SK-N-SH (cell line): ENCODE data around the gene CTU1.

Experiments
- MXI1 ChIP-seq: IDR thresholded peaks from 2 replicates; pipeline ENCODE4 v1.6.1; 2012; ENCODE audit warnings: mild to moderate bottlenecking, low read depth, low read length, improper control_type of control experiment
- TAF1 ChIP-seq: IDR thresholded peaks from 2 replicates; pipeline ENCODE4 v1.6.1; 2012; ENCODE audit warnings: low read depth, mild to moderate bottlenecking, low read length, moderate library complexity, borderline replicate concordance
- TCF12 ChIP-seq: IDR thresholded peaks from 2 replicates; pipeline ENCODE4 v1.4.0; 2012
- TF ChIP-seq, protein P1 (sequence below): fragments of 200-600 bp; sonication (generic); IDR thresholded peaks from 2 replicates; pipeline ENCODE4 v1.6.1; 2017; ENCODE audit warnings: antibody characterized with exemption, mild to moderate bottlenecking, moderate library complexity

- TF ChIP-seq MXI1: no peak
- TF ChIP-seq, protein P1, sequence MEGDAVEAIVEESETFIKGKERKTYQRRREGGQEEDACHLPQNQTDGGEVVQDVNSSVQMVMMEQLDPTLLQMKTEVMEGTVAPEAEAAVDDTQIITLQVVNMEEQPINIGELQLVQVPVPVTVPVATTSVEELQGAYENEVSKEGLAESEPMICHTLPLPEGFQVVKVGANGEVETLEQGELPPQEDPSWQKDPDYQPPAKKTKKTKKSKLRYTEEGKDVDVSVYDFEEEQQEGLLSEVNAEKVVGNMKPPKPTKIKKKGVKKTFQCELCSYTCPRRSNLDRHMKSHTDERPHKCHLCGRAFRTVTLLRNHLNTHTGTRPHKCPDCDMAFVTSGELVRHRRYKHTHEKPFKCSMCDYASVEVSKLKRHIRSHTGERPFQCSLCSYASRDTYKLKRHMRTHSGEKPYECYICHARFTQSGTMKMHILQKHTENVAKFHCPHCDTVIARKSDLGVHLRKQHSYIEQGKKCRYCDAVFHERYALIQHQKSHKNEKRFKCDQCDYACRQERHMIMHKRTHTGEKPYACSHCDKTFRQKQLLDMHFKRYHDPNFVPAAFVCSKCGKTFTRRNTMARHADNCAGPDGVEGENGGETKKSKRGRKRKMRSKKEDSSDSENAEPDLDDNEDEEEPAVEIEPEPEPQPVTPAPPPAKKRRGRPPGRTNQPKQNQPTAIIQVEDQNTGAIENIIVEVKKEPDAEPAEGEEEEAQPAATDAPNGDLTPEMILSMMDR: no peak
- no peak for TF ChIP-seq TAF1
- no peak for TF ChIP-seq TCF12
Measured at GRCh38 chr19:51119611-51120010, 11.4 kb upstream of the CTU1 start.
